ENCODE results near the gene TSHZ2.
"Not testable (repeated sequence)": the region's sequence is repeated elsewhere in the genome, so short reads cannot be mapped to it uniquely, and the experiment has no call there.

The TSHZ2 gene

GRCh38 chr20:53536382-53536781 lies 564.2 kb downstream of the TSHZ2 start:
- H3K27ac Mint-ChIP-seq; H3K36me3 Mint-ChIP-seq (ENCODE audit: low read depth); DNase-seq; H3K4me3 Mint-ChIP-seq; H3K9me3 Mint-ChIP-seq; H3K4me1 Mint-ChIP-seq (ENCODE audit: low read depth); H3K27me3 Mint-ChIP-seq: not testable (repeated sequence)

- DNase-seq, result no peak
- Mint-ChIP-seq H3K4me3 (no peak overlapping the region), H3K4me1 (ENCODE audit: low read depth) (no peaks in the 10 kb centered on the region), H3K9me3 (no peaks in the 10 kb centered on the region), H3K27me3 (no peaks in the 10 kb centered on the region), H3K36me3 (ENCODE audit: low read depth) (no peaks in the 10 kb centered on the region), H3K27ac (no peak overlapping the region)
Measured at GRCh38 chr20:53539516-53539915, 567.4 kb downstream of the TSHZ2 start.

Measured in activated T-cell treated with anti-CD3 and anti-CD28 coated beads, Interleukin-2, amount 50 U/mL, for 24 hours (primary cell).